ENCODE results near the gene KITLG.

KITLG gene

DNA sequence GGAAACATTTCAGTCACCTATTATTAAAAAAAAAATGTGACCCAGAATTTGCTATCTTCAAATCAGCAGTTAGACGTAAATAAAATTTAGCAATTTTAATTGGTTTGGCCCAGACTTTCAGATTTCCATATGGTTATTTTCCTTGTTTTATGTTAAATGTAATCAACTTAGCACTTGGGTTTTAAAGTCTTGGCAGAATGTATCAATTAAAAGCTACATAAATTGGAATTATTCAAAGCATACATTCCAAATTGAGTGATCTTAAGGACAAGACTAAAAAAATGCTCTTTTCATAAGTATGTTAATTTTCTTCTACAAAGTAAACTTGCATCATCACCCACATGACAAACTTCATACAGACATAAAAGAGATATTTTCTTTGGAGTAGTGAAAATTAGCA is 3.4 kb downstream of the KITLG start:
- no peak overlapping the region for H3K4me3 ChIP-seq (ENCODE audit: low read depth, low read length)
- TF ChIP-seq, protein P1, sequence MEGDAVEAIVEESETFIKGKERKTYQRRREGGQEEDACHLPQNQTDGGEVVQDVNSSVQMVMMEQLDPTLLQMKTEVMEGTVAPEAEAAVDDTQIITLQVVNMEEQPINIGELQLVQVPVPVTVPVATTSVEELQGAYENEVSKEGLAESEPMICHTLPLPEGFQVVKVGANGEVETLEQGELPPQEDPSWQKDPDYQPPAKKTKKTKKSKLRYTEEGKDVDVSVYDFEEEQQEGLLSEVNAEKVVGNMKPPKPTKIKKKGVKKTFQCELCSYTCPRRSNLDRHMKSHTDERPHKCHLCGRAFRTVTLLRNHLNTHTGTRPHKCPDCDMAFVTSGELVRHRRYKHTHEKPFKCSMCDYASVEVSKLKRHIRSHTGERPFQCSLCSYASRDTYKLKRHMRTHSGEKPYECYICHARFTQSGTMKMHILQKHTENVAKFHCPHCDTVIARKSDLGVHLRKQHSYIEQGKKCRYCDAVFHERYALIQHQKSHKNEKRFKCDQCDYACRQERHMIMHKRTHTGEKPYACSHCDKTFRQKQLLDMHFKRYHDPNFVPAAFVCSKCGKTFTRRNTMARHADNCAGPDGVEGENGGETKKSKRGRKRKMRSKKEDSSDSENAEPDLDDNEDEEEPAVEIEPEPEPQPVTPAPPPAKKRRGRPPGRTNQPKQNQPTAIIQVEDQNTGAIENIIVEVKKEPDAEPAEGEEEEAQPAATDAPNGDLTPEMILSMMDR (IDR thresholded peaks at IDR 0.05; ENCODE audit: borderline replicate concordance, insufficient read depth, low read depth, low read length): no peak

DNA sequence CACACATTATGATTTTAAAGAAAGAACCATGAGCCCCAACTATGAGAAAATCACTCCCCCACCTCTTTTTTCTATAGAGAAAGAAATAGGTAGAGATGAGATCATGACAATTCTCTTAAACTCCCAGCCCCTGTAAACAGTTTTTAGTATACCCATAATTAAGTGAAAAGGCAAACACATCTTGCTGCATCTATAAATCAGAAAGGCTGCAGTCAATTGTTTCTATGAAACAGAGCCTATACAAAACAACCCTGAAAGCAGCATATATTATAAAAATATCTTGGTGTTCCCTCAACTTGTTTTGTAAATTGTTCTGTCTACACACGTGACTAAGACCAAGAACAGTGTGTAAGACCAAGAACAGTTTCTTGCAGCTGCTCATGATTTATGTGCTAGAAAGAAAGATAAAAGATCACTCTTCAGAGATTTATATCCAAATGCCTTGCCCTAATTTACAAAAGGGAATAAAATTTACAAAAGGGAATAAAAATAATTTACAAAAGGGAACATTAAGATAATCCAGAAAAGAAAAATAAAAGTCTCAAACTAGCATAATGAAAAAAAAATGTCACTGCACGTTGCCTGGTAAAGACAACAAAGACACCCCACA is 4.8 kb downstream of the KITLG start:
- TF ChIP-seq, protein P1 (IDR thresholded peaks at IDR 0.05; ENCODE audit: borderline replicate concordance, insufficient read depth, low read depth, low read length): no peak
- no peak overlapping the region for H3K4me3 ChIP-seq (ENCODE audit: low read depth, low read length)

DNA sequence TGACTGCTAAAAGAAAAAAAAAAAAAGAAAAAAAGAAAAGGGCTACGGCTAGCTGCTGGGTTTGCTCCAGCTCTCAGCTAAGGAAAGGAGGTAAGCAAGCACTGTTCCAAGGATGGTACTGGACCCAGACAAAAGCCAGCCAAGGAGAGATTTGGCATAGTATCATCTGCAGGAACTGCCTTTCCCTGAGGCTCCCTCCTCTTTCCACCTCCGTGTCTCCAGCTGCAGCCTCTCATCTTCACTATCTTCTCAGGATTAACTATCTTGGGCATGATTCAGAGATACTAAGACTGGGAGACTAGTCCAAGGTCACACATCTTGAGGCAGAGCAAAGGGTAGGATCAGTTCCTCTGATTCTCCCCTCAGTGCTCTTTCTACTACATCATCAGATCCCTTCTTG is 6.0 kb downstream of the KITLG start:
- no peak overlapping the region for H3K4me3 ChIP-seq (ENCODE audit: low read depth, low read length)
- TF ChIP-seq, protein P1 (IDR thresholded peaks at IDR 0.05; ENCODE audit: borderline replicate concordance, insufficient read depth, low read depth, low read length): no peak

DNA sequence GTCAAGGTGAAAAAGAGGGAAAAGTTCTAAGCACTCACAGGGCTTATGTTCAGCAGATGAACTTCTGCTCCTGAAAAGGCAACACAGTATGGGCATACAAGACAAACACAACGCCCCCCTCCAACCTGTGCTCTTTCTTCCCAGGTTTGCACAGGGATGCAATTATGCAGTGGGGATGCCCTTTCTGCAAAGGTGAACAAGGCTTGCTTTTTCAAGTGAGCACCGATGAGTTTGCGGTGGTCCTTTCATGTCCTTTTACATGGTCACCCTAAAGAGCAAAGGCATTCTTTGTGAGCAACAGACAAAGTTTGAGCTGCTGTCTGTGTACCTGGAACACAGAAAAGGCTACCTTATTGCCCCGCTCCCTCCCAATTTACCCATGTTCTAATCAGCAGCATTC is 6.7 kb downstream of the KITLG start:
- TF ChIP-seq, protein P1 (IDR thresholded peaks at IDR 0.05; ENCODE audit: borderline replicate concordance, insufficient read depth, low read depth, low read length): no peak
- no peak overlapping the region for H3K4me3 ChIP-seq (ENCODE audit: low read depth, low read length)

DNA sequence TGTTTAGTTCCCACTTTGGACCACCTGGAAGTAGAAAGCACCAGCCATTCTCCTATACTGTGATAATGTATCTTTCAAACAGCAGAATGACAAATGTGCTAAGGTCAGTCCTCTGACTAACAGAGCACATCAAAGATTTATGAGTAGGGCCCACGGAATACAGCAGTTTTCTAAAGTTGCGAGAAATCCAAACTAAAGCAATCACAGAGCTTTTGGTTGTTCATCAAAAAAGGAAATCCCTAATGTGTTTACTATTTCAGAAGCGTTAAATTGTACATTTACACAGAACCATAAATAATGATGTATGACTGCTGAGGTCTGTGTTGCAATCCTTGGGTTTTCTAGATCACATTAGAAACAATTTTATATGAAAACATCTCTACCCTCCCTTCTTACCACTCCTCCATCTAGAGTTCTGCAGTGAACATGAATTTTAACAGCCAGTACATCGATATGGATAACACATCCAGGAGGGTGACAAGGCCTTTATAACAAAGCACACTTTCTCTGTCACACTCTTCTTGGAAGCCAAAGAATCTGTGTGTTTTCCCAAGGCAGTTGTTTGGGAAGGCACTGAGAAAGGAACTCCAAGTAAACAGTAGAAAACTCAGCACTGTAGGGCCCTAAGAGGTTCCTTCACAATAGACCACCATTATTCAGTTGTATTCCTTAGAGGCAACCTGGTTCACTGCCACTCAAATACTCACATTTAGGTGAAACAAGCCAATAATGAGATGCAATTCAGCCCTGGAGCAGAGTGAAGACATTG is 7.3 kb downstream of the KITLG start:
- no peak overlapping the region for H3K4me3 ChIP-seq (ENCODE audit: low read depth, low read length)
- TF ChIP-seq, protein P1 (IDR thresholded peaks at IDR 0.05; ENCODE audit: borderline replicate concordance, insufficient read depth, low read depth, low read length): no peak

DNA sequence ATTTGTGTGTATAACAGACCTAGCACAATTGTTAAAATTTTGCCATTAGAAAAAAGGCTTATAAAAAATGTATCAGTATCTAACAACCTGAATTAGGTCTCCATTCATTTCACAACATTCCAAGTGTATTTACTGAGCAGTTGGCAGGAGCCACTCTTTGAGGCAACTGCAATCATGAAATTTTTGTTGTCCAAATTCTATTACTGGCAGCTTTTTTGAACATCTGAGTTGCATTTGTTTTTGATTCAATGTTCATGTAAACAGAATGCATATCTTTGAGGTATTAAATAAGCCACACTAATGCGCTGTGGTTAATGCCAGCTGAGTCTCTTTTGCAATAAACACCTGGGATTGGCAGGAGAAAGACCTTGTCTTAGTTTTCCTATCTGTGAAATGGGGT is 8.7 kb downstream of the KITLG start:
- TF ChIP-seq, protein P1 (IDR thresholded peaks at IDR 0.05; ENCODE audit: borderline replicate concordance, insufficient read depth, low read depth, low read length): no peak
- H3K4me3 ChIP-seq (ENCODE audit: low read depth, low read length): no peak overlapping the region

DNA sequence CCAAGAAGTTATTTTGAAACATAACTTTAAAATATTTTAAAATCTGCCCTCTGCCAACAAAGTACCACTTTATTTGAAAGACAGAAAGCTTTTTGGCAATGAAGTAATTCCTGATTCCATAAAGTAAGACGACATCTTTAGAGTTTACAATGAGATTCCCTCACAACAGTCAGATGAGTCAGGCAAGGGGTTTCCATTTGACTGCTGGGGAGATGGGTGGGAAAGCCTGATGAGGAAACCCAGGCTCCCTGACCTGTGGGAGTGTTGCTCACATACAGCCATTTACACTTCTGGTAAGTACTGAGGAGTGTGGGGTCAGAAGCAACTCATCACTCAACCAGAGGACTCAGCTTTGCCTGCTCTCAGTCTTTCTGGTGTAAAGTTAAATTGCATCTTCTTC is 10.2 kb downstream of the KITLG start:
- no peak overlapping the region for H3K4me3 ChIP-seq (ENCODE audit: low read depth, low read length)
- TF ChIP-seq, protein P1 (IDR thresholded peaks at IDR 0.05; ENCODE audit: borderline replicate concordance, insufficient read depth, low read depth, low read length): no peak
